Muscle layer of colon (tissue), 2 donors: ENCODE results near the gene TANGO6.

ENCODE experiments used
- H3K27ac ChIP-seq: one replicate; pipeline ENCODE4 v1.7.0; 2013; ENCODE audit warnings: low read depth, mild to moderate bottlenecking, low read length, moderate library complexity
- H3K27me3 ChIP-seq, 2 donors: one replicate each; pipeline ENCODE4 v1.7.0; 2013; ENCODE audit warnings: low read length in 2 of 2, mild to moderate bottlenecking in 2 of 2; ENCODE audit not compliant: insufficient read depth in 2 of 2, control insufficient read depth in 1 of 2
- H3K36me3 ChIP-seq: one replicate; pipeline ENCODE4 v1.7.0; 2013; ENCODE audit warnings: mild to moderate bottlenecking, low read length; ENCODE audit not compliant: insufficient read depth
- H3K4me1 ChIP-seq: one replicate; pipeline ENCODE4 v1.7.0; 2013; ENCODE audit warnings: mild to moderate bottlenecking, low read length; ENCODE audit not compliant: insufficient read depth
- H3K4me3 ChIP-seq, 2 donors: one replicate each; pipeline ENCODE4 v1.7.0; 2013; ENCODE audit warnings: low read length in 2 of 2, low read depth in 1 of 2, mild to moderate bottlenecking in 1 of 2, moderate library complexity in 1 of 2
- H3K9ac ChIP-seq: one replicate; pipeline ENCODE4 v1.7.0; 2013; ENCODE audit warnings: low read length
- H3K9me3 ChIP-seq: one replicate; pipeline ENCODE4 v1.7.0; 2013; ENCODE audit warnings: mild to moderate bottlenecking, low read length
- donor health status: abdominal sarcoma.
- donor health status: Adenocarcinoma of cecum.

Gene TANGO6

GRCh38 chr16:68893710-68894705 lies 50.7 kb downstream of the TANGO6 start:
- H3K4me3 ChIP-seq, result no peak overlapping the region
- H3K27ac ChIP-seq, result no peak overlapping the region
- H3K36me3 ChIP-seq, result no peaks in the 10 kb centered on the region
- no peaks in the 10 kb centered on the region for H3K27me3 ChIP-seq
- no peaks in the 10 kb centered on the region for H3K4me1 ChIP-seq
- H3K9me3 ChIP-seq, result no peaks in the 10 kb centered on the region
- no peak overlapping the region for H3K9ac ChIP-seq

- no peaks in the 10 kb centered on the region for H3K27me3 ChIP-seq
- H3K27ac ChIP-seq, result no peak overlapping the region
- H3K4me1 ChIP-seq, result no peaks in the 10 kb centered on the region
- no peaks in the 10 kb centered on the region for H3K36me3 ChIP-seq
- no peaks in the 10 kb centered on the region for H3K9me3 ChIP-seq
- no peak overlapping the region for H3K4me3 ChIP-seq
- H3K9ac ChIP-seq, result no peak overlapping the region
Observed at GRCh38 chr16:68894714-68895113, 51.4 kb downstream of the TANGO6 start.

GRCh38 chr16:68898026-68898425 lies 54.7 kb downstream of the TANGO6 start:
- Histone ChIP-seq H3K9ac (no peak overlapping the region), H3K4me3 (no peak overlapping the region), H3K36me3 (no peaks in the 10 kb centered on the region), H3K4me1 (peaks cover 6% of the 10 kb centered on the region), H3K27ac (no peak overlapping the region), H3K27me3 (no peaks in the 10 kb centered on the region), H3K9me3 (no peaks in the 10 kb centered on the region)

DNA sequence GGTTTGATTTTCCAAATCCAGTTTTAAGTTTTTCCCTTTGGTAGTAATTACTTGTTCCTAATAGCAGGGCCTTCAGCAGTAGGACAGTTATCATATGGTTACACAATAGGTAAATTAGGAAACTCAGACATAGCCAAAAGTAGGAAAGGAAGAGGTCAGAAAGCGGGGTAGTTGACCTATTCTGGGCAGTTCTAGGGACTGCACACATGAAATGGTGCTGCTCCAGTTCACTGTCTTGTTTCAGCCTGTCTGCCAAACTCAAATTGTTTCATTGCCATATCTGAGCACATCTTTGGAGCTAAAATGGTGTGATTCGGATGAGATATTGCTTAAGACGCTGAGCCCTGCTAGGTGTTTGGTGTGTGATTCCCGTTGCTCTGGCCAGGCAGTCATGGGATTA lies 56.7 kb downstream of the TANGO6 start:
- Histone ChIP-seq H3K4me1 (peaks cover 6% of the 10 kb centered on the region), H3K27ac (no peak overlapping the region), H3K36me3 (no peaks in the 10 kb centered on the region), H3K9ac (no peak overlapping the region), H3K27me3 (no peaks in the 10 kb centered on the region), H3K4me3 (no peak overlapping the region), H3K9me3 (no peaks in the 10 kb centered on the region)

DNA sequence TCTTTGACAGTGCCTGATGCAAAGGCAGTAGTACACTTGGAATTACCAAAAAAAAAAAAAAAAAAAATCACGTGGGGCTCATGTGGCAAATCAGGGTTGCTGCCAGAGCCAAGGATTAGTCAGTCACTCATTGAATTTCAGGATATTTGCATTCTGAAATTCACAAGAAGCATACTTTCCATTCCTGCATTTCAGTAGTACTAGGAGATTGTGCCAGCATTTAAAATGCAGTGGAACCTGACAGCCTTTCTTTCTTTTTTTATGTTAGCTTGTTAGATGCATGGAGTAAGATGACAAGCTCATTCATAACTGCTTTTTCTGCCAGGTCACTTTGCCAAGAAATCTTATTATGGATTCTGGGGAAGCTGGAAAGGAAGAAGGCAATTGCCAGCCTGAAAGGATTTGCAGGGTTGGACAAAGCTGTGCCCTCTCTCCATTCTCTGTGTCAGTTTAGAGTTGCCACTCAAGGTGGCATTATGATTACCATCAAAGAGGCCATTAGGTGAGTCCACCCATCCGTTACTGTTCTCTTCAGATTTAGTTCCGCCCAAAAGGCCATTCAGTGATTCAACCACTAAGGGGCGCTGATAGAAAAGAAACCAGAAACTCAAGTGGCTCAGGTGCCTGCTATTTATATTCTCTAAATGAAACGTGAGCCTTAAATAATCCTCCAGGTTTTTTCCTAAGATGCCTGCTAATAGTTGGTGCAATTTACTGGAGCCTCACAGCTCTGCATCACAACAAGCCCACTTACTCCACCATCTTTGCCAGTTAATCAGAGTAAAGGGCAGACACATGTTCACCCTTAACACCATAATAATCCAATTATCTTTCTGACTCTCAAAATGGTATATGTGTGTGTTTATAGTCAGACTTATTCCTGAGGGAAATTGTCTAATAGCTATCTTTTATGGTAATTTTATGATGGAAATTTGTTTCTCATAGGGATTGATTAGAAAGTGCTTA lies 59.0 kb downstream of the TANGO6 start:
- Histone ChIP-seq H3K27ac (no peak overlapping the region), H3K36me3 (peaks cover under 1% of the 10 kb centered on the region), H3K4me1 (peaks cover 6% of the 10 kb centered on the region), H3K4me3 (no peak overlapping the region), H3K9me3 (no peaks in the 10 kb centered on the region), H3K9ac (no peak overlapping the region), H3K27me3 (no peaks in the 10 kb centered on the region)

DNA sequence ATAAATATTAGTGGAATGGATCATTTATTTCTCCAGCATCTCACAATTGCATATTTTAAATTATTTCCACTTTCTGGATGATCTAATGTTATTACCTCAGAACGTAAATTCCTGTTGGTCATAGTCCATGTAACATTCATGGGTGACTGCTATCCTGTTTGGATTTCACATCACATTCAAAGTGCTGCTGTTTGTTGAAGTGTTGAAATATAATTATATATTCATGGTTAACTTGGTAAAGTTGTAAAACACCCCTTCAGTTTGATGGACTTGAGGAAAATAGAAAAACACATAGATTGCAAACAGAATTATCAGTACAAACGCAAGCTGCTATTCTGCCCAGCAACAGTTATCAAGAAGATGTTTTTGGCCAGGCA lies 59.6 kb downstream of the TANGO6 start:
- Histone ChIP-seq H3K27ac (no peak overlapping the region), H3K9ac (no peak overlapping the region), H3K36me3 (peaks cover 6% of the 10 kb centered on the region)

DNA sequence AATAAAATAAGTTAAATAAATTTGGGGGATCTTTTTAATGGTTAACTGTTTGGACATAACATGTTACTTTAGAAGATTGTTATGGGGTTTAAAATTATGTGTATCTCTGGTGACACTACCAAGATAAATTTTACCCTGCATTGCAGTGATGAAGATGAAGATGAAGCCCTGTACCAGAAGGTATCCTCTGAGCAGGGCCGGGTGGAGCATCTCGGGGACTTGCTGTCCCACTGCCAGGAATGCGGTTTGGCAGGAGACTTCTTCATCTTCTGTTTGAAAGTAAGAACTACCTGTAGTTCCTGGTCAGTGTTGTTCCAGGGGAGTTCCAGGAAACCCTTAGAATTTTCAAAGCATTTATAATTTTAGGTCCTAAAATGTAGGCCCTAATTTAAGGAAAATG lies 64.0 kb downstream of the TANGO6 start:
- Histone ChIP-seq H3K27me3 (no peaks in the 10 kb centered on the region), H3K27ac (no peak overlapping the region), H3K36me3 (peaks cover 16% of the 10 kb centered on the region), H3K4me3 (no peak overlapping the region), H3K9me3 (no peaks in the 10 kb centered on the region), H3K9ac (no peak overlapping the region), H3K4me1 (peaks cover under 1% of the 10 kb centered on the region)

More for the DNA sequence above, 59.6 kb downstream of the TANGO6 start:
- peaks cover 6% of the 10 kb centered on the region for H3K4me1 ChIP-seq
- H3K9me3 ChIP-seq, result no peaks in the 10 kb centered on the region
- H3K27me3 ChIP-seq, result no peaks in the 10 kb centered on the region
- H3K4me3 ChIP-seq, result no peak overlapping the region

GRCh38 chr16:68907781-68908181 lies 64.5 kb downstream of the TANGO6 start:
- Histone ChIP-seq H3K27ac (no peak overlapping the region), H3K4me1 (no peaks in the 10 kb centered on the region), H3K36me3 (peaks cover 16% of the 10 kb centered on the region), H3K4me3 (no peak overlapping the region), H3K27me3 (no peaks in the 10 kb centered on the region), H3K9me3 (no peaks in the 10 kb centered on the region), H3K9ac (no peak overlapping the region)

DNA sequence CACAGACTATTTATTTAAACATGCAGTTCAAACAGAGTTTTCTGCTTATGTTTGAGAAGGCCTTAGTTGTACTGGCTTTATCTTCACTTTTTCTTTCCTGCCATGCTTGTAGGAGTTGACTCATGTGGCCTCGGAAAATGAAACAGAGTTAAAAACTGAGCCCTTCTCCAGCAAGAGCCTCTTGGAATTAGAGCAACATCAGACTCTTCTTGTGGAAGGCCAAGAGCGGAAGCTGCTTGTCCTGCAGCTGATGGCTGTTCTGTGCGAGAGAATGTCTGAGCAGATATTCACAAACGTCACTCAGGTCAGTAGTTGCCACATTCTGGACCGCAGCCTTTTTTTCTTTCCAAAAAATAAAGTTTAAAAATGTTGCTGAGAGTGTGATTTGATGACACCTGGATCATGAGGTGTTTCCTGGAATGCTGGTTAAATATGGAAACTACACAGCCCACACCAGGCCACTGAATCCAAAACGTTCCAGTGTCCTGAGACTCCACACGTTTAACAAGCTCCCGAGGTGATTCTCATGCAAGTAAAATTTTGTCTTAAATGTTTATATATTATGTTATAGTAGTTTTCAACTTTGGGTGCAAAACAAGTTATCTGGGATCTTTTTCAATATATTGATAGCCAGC lies 65.9 kb downstream of the TANGO6 start:
- no peaks in the 10 kb centered on the region for H3K27me3 ChIP-seq
- H3K9ac ChIP-seq, result no peak overlapping the region
- H3K36me3 ChIP-seq, result peaks cover 16% of the 10 kb centered on the region
- no peak overlapping the region for H3K4me3 ChIP-seq
- no peaks in the 10 kb centered on the region for H3K9me3 ChIP-seq
- H3K27ac ChIP-seq, result no peak overlapping the region
- H3K4me1 ChIP-seq, result no peaks in the 10 kb centered on the region

DNA sequence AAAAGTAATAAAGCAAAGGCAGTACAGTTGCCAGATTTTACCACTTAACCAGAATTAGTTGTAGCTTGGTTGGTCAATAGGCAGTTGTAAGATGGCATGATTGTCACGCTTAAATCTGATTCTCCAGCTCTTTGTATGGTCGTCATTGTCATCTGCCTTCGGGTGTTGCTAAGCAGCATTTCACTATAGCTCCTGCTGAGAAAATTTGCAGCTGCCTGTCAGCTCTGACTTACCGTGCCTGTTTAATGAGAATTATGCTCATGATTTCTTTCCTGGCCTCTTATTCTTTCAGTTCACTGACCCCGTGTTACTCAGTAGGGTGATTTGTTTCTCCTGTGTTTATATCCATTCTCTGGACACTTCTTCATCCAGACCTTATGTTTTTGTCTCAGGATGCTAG lies 66.7 kb downstream of the TANGO6 start:
- no peak overlapping the region for H3K27ac ChIP-seq
- no peak overlapping the region for H3K9ac ChIP-seq
- no peak overlapping the region for H3K4me3 ChIP-seq
- H3K9me3 ChIP-seq, result no peaks in the 10 kb centered on the region
- no peaks in the 10 kb centered on the region for H3K4me1 ChIP-seq
- H3K36me3 ChIP-seq, result peaks cover 16% of the 10 kb centered on the region
- no peaks in the 10 kb centered on the region for H3K27me3 ChIP-seq

DNA sequence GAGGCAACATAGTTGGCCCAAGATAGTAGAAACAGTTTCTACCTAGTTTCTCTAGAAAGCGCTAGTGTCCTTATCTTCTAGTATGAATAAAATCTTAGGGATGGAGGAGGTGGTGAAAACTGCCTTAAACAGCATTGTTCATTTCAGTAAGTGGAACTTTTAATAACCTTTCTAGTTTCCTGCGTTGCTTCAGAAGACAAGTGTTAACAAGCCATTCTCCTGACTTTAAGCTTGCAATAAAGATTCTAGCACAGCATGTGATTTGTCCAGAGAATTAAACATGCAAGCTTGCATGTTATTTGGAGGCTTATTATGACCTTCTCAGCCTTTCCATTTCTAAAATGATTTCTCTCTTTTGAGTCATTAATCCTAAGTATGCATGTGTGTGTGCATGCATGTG lies 72.3 kb downstream of the TANGO6 start:
- Histone ChIP-seq H3K27me3 (no peaks in the 10 kb centered on the region), H3K27ac (no peak overlapping the region), H3K9me3 (no peaks in the 10 kb centered on the region), H3K4me3 (no peak overlapping the region), H3K9ac (no peak overlapping the region), H3K4me1 (no peaks in the 10 kb centered on the region), H3K36me3 (peaks cover 13% of the 10 kb centered on the region)
